ENCODE measurements around the gene DIAPH1. TPM values are rescaled to one million over a fixed set of nuclear protein-coding genes. Genes with fewer than 3 reads are reported as not detected.
A peak's percentile ranks its signal among the peaks of the same experiment; 100 is the strongest.

DIAPH1 gene
- total RNA-seq, 1 donor from 2014 or later: 63.5 TPM

GRCh38 chr5:141639357-141640050, 20.7 kb upstream of the DIAPH1 start:
- H3K4me3 Mint-ChIP-seq (ENCODE audit: low read depth): no peak overlapping the region
- peaks cover 12% of the 10 kb centered on the region for H3K4me1 Mint-ChIP-seq (ENCODE audit: low read depth)
- no peaks in the 10 kb centered on the region for H3K9me3 Mint-ChIP-seq (ENCODE audit: low read depth)
- TF ChIP-seq CTCF (IDR thresholded peaks at IDR 0.05; ENCODE audit: unreplicated experiment): no peak
- DNase-seq (ENCODE audit: low spot score, unreplicated experiment): no peak
- H3K27me3 Mint-ChIP-seq: peaks cover 6% of the 10 kb centered on the region
- no peak overlapping the region for H3K27ac Mint-ChIP-seq
- H3K36me3 Mint-ChIP-seq (ENCODE audit: insufficient read depth): peaks cover 3% of the 10 kb centered on the region

DNA sequence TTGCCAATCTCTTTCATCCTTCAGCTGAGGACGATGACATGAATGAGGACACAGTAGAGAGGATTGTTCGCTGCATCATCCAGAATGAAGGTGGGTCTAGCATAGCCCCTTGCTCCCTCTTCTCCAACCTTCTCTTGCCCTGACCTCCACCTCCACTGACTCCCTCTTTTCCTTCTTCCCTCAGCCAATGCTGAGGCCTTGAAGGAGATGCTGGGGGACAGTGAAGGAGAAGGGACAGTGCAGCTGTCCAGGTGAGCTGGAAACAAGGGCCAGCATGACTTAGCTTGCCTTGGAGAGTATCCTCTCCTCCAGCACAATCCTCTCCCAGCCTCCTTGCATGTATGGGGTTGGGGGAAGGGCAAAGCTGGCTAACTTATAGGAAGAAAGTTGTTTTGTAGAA, 20.0 kb upstream of the DIAPH1 start:
- Mint-ChIP-seq H3K27me3 (peaks cover 6% of the 10 kb centered on the region), H3K4me1 (ENCODE audit: low read depth) (peaks cover 12% of the 10 kb centered on the region)
- no peak for TF ChIP-seq CTCF (IDR thresholded peaks at IDR 0.05; ENCODE audit: unreplicated experiment)

DNA sequence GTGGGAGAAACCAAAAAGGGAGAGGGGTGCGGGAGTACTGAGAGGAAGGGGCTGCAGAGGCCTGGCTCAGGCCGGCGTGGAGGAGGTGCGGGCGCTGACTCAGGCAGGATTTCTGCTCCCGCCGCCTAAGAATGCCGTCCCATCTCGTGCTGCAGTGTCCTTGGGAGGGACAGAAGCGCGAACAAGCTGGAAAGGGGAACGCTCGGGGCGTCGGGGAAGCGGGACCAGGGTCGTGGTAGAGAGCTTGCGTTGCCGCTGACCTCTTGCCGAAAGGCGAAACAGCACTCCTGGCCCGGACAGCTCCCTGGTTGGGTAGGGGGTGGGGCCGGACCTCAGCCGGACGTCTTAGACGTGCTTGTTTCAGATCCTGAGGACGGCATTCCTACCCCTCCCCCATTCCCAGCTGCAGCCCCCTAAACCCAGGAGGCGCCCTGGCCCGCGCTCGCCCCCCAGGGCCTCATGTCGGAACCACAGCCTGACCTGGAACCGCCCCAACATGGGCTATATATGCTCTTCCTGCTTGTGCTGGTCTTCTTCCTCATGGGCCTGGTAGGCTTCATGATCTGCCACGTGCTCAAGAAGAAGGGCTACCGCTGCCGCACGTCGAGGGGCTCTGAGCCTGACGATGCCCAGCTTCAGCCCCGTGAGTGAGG, 19.1 kb upstream of the DIAPH1 start:
- peak; percentile 62 for DNase-seq (ENCODE audit: low spot score, unreplicated experiment)
- Mint-ChIP-seq H3K36me3 (ENCODE audit: insufficient read depth) (peaks cover 3% of the 10 kb centered on the region), H3K4me3 (ENCODE audit: low read depth) (peak overlapping the region; percentile 84), H3K4me1 (ENCODE audit: low read depth) (peaks cover 12% of the 10 kb centered on the region), H3K27ac (no peak overlapping the region), H3K9me3 (ENCODE audit: low read depth) (no peaks in the 10 kb centered on the region), H3K27me3 (peaks cover 6% of the 10 kb centered on the region)
- peak; percentile 43 for TF ChIP-seq CTCF (IDR thresholded peaks at IDR 0.05; ENCODE audit: unreplicated experiment)

More for the DNA sequence above, 20.0 kb upstream of the DIAPH1 start:
- Mint-ChIP-seq H3K9me3 (ENCODE audit: low read depth) (no peaks in the 10 kb centered on the region), H3K27ac (no peak overlapping the region), H3K4me3 (ENCODE audit: low read depth) (peak overlapping the region; percentile 84), H3K36me3 (ENCODE audit: insufficient read depth) (peaks cover 3% of the 10 kb centered on the region)
- DNase-seq (ENCODE audit: low spot score, unreplicated experiment): no peak

- Mint-ChIP-seq H3K4me3 (ENCODE audit: low read depth) (peak overlapping the region; percentile 84), H3K9me3 (ENCODE audit: low read depth) (no peaks in the 10 kb centered on the region), H3K27me3 (peaks cover 6% of the 10 kb centered on the region), H3K36me3 (ENCODE audit: insufficient read depth) (peaks cover 3% of the 10 kb centered on the region), H3K4me1 (ENCODE audit: low read depth) (peaks cover 12% of the 10 kb centered on the region), H3K27ac (peak overlapping the region; percentile 71)
- peak; percentile 19 for DNase-seq (ENCODE audit: low spot score, unreplicated experiment)
- TF ChIP-seq CTCF (IDR thresholded peaks at IDR 0.05; ENCODE audit: unreplicated experiment): no peak
Observed at GRCh38 chr5:141637123-141637766, 18.4 kb upstream of the DIAPH1 start.

DNA sequence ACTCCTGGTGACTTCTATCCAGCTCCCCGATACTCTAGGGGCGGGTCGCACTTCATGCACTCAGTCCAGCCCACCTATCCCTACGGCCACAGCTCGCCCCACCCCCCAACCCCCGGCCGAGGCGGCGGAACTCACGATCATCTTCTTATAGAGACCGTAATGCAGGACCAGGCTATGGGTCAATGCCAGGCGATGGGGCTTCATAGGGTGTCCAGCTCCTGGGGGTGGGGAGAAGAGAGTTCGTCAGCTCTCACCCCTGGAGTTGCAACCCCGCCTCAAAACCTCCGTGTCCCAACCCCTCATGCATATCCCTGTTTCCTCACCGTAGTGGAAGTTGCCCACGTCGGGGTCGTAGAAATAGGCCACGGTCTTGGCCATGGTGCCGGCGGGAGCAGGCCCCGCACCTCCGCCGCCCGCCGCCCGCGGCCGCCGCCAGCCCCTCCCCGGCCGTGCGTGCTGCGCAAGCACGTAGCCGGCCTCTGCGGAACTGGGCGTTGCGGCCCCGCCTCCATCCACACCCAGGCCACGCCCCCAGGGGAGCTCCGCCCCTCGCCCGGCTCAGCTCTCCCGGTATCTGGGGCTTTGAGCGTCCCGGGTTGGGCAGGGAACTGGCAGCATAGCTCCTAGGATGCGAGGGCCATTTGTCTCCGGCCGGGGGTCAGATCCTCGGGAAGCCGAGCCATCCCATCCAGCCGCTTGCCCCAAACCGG, 17.8 kb upstream of the DIAPH1 start, which contains the start of the genes HDAC3 and RELL2:
Gene HDAC3, minus strand, starts transcription at position 437 of the 710 bp plus-strand sequence. Its CDS starts 59 bp downstream, at position 378.
Gene RELL2, plus strand, starts transcription at position 585 of the 710 bp plus-strand sequence. CDS start 1,229 bp downstream, outside the sequence.
- Mint-ChIP-seq H3K4me1 (ENCODE audit: low read depth) (peaks cover 12% of the 10 kb centered on the region), H3K36me3 (ENCODE audit: insufficient read depth) (peaks cover 3% of the 10 kb centered on the region), H3K4me3 (ENCODE audit: low read depth) (peak within 1 kb of the TSS; percentile 84), H3K9me3 (ENCODE audit: low read depth) (no peaks in the 10 kb centered on the region), H3K27ac (peak within 1 kb of the TSS; percentile 95), H3K27me3 (peaks cover 6% of the 10 kb centered on the region)
- DNase-seq (ENCODE audit: low spot score, unreplicated experiment): peak; percentile 93
- TF ChIP-seq CTCF (IDR thresholded peaks at IDR 0.05; ENCODE audit: unreplicated experiment): no peak
